Ishikawa (cell line): Measurements from ENCODE around the gene RBM10.
A peak's percentile ranks its signal among the peaks of the same experiment; 100 is the strongest.

Experiments
- CEBPB ChIP-seq: IDR thresholded peaks from 2 replicates; pipeline ENCODE4 v1.6.1; 2012
- CREB1 ChIP-seq: IDR thresholded peaks from 2 replicates; pipeline ENCODE4 v1.6.1; 2012; ENCODE audit warnings: low read depth
- EGR1 ChIP-seq: IDR thresholded peaks from 2 replicates; pipeline ENCODE4 v1.6.1; 2012
- EP300 ChIP-seq: IDR thresholded peaks from 2 replicates; pipeline ENCODE4 v1.6.1; 2012; ENCODE audit warnings: borderline replicate concordance
- FOXM1 ChIP-seq: IDR thresholded peaks from 2 replicates; pipeline ENCODE4 v1.6.1; 2012; ENCODE audit warnings: low read depth, borderline replicate concordance
- MAX ChIP-seq: IDR thresholded peaks from 2 replicates; pipeline ENCODE4 v1.6.1; 2012
- NFIC ChIP-seq: IDR thresholded peaks from 2 replicates; pipeline ENCODE4 v1.6.1; 2012
- RAD21 ChIP-seq: IDR thresholded peaks from 2 replicates; pipeline ENCODE4 v1.6.1; 2012; ENCODE audit warnings: low read depth
- REST ChIP-seq: IDR thresholded peaks from 2 replicates; pipeline ENCODE4 v1.6.1; 2012; ENCODE audit warnings: low read depth, mild to moderate bottlenecking
- TAF1 ChIP-seq: IDR thresholded peaks from 2 replicates; pipeline ENCODE4 v1.6.1; 2012; ENCODE audit warnings: low read depth, mild to moderate bottlenecking
- TCF12 ChIP-seq: IDR thresholded peaks from 2 replicates; pipeline ENCODE4 v1.6.1; 2012; ENCODE audit warnings: low read depth
- TEAD4 ChIP-seq: IDR thresholded peaks from 2 replicates; pipeline ENCODE4 v1.6.1; 2012
- USF1 ChIP-seq: IDR thresholded peaks from 2 replicates; pipeline ENCODE4 v1.6.1; 2012
- YY1 ChIP-seq: IDR thresholded peaks from 2 replicates; pipeline ENCODE4 v1.6.1; 2012; ENCODE audit warnings: low read depth
- ZBTB7A ChIP-seq: IDR thresholded peaks from 2 replicates; pipeline ENCODE4 v1.6.1; 2012; ENCODE audit warnings: low read depth

Gene RBM10

GRCh38 chrX:47112316-47112954 lies 32.6 kb upstream of the RBM10 start:
- TF ChIP-seq REST: no peak
- no peak for TF ChIP-seq RAD21
- TF ChIP-seq EGR1: no peak
- TF ChIP-seq MAX: no peak
- TF ChIP-seq USF1: no peak
- TF ChIP-seq TAF1: no peak
- TF ChIP-seq EP300: no peak

GRCh38 chrX:47129157-47129898 lies 15.7 kb upstream of the RBM10 start:
- TF ChIP-seq YY1 (0 out of 2 replicates have a peak, but pooled peaks have one; percentile 24), FOXM1 (no peak), USF1 (no peak), CREB1 (0 out of 2 replicates have a peak, but pooled peaks have one; percentile 10), EGR1 (no peak), CEBPB (no peak), NFIC (no peak), TAF1 (peak; percentile 57; the same call in 1 of the 2 replicates)

- no peak for TF ChIP-seq NFIC
- no peak for TF ChIP-seq MAX
- TF ChIP-seq TCF12: no peak
- no peak for TF ChIP-seq FOXM1
- no peak for TF ChIP-seq YY1
- TF ChIP-seq EP300: no peak
- no peak for TF ChIP-seq ZBTB7A
- TF ChIP-seq EGR1: no peak
- TF ChIP-seq TEAD4: no peak
- no peak for TF ChIP-seq CEBPB
- TF ChIP-seq RAD21: no peak
- no peak for TF ChIP-seq USF1
- TF ChIP-seq TAF1: no peak
- no peak for TF ChIP-seq REST
- TF ChIP-seq CREB1: no peak
These were observed 15.1 kb upstream of the RBM10 start for GRCh38 chrX:47129899-47130358.

GRCh38 chrX:47133493-47133892 lies 11.5 kb upstream of the RBM10 start:
- TF ChIP-seq CREB1 (no peak), FOXM1 (no peak), ZBTB7A (no peak), CEBPB (no peak), TCF12 (no peak), USF1 (no peak), EP300 (no peak), NFIC (no peak), MAX (no peak), TAF1 (no peak), YY1 (no peak), RAD21 (no peak), EGR1 (no peak)
